MM.1S (cell line): ENCODE results near the gene PADI2.

Source experiments
- EZH2phosphoT487 ChIP-seq: fragments of 300-600 bp; sonication (generic); IDR thresholded peaks from 2 replicates; pipeline ENCODE4 v1.6.1; 2018; ENCODE audit warnings: antibody characterized with exemption, low read length
- TF ChIP-seq, protein P1 (sequence below): fragments of 300-600 bp; sonication (generic); IDR thresholded peaks from 2 replicates; pipeline ENCODE4 v1.5.1; 2016; ENCODE audit warnings: antibody characterized with exemption, low read length, mixed read lengths

DNA sequence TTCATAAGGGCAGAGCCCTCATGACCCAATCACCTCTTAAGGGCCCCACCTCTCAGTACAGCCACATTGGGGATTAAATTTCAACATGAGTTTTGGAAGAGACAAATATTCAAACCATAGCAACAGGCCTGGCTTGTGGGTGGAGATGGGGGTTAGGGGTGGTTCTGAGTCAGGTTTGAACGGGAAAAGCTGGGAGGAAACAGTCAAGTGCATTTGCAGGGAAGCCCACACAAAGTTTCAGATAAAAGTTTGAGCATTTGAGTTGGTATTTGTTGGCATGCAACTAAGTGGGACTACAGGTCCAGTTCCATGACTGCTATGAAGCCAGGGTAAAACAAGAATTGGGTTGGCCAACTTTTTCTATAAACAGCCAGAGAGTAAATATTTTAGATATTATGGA is 21.0 kb upstream of the PADI2 start:
- TF ChIP-seq, protein P1, sequence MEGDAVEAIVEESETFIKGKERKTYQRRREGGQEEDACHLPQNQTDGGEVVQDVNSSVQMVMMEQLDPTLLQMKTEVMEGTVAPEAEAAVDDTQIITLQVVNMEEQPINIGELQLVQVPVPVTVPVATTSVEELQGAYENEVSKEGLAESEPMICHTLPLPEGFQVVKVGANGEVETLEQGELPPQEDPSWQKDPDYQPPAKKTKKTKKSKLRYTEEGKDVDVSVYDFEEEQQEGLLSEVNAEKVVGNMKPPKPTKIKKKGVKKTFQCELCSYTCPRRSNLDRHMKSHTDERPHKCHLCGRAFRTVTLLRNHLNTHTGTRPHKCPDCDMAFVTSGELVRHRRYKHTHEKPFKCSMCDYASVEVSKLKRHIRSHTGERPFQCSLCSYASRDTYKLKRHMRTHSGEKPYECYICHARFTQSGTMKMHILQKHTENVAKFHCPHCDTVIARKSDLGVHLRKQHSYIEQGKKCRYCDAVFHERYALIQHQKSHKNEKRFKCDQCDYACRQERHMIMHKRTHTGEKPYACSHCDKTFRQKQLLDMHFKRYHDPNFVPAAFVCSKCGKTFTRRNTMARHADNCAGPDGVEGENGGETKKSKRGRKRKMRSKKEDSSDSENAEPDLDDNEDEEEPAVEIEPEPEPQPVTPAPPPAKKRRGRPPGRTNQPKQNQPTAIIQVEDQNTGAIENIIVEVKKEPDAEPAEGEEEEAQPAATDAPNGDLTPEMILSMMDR, result no peak
- TF ChIP-seq EZH2phosphoT487, result no peak
